ENCODE results near the gene SEMA6A. TPM values are rescaled to one million over a fixed set of nuclear protein-coding genes. Genes with fewer than 3 reads are reported as not detected.

The SEMA6A gene
- total RNA-seq, 1 experiment from 2014 or later = 406 TPM

GRCh38 chr5:116454417-116454927, 120.2 kb downstream of the SEMA6A start (continued):
- TF ChIP-seq ATF2 (CRISPR knock-in tag; IDR thresholded peaks at IDR 0.05; ENCODE audit: borderline replicate concordance, low read depth) (no peak), E2F1 (CRISPR knock-in tag; IDR thresholded peaks at IDR 0.05) (no peak), CDX4 (CRISPR knock-in tag; IDR thresholded peaks at IDR 0.05; ENCODE audit: borderline replicate concordance) (no peak)

GRCh38 chr5:116453988-116454411, 120.6 kb downstream of the SEMA6A start:
- POLR2A ChIA-PET = no interaction called here
- H3K4me3 Mint-ChIP-seq = no peak overlapping the region
- no peak for ATAC-seq
- H3K4me1 Mint-ChIP-seq = peaks cover 71% of the 10 kb centered on the region
- H3K27me3 Mint-ChIP-seq (ENCODE audit: low read depth) = no peaks in the 10 kb centered on the region
- no peaks in the 10 kb centered on the region for H3K9me3 Mint-ChIP-seq
- TF ChIP-seq CREM (CRISPR knock-in tag; IDR thresholded peaks at IDR 0.05) (no peak), MYBL2 (CRISPR knock-in tag; IDR thresholded peaks at IDR 0.05) (no peak), CREB1 (CRISPR knock-in tag; IDR thresholded peaks at IDR 0.05) (no peak), TEAD4 (CRISPR knock-in tag; IDR thresholded peaks at IDR 0.05) (no peak), MXD4 (CRISPR knock-in tag; IDR thresholded peaks at IDR 0.05; ENCODE audit: borderline replicate concordance) (no peak), ETV6 (CRISPR knock-in tag; IDR thresholded peaks at IDR 0.05) (no peak), ATF3 (CRISPR knock-in tag; conservative IDR thresholded peaks at IDR 0.05) (no peak), E2F4 (CRISPR knock-in tag; IDR thresholded peaks at IDR 0.05; ENCODE audit: borderline replicate concordance, low read depth) (no peak), MLX (CRISPR knock-in tag; IDR thresholded peaks at IDR 0.05) (no peak), GABPB1 (CRISPR knock-in tag; IDR thresholded peaks at IDR 0.05) (no peak)
- H3K27ac Mint-ChIP-seq = peak overlapping the region; percentile 11; the same call in 1 of the 2 replicates
- DNase-seq (ENCODE audit: low spot score) = no peak
- CTCF ChIA-PET = interaction anchor here (1.2 kb wide), 1 partner anchor 110 kb away, joined by 4 read pairs; no protein-coding TSS in a partner anchor
- peaks cover 52% of the 10 kb centered on the region for H3K36me3 Mint-ChIP-seq

- ChIA-PET POLR2A (no interaction called here), CTCF (interaction anchor here (1.2 kb wide), 1 partner anchor 109 kb away, joined by 4 read pairs; no protein-coding TSS in a partner anchor)
- no peak for DNase-seq (ENCODE audit: low spot score)
- Mint-ChIP-seq H3K27ac (0 out of 2 replicates have a peak overlapping the region, but pooled peaks have one; percentile 42), H3K9me3 (no peaks in the 10 kb centered on the region), H3K27me3 (ENCODE audit: low read depth) (no peaks in the 10 kb centered on the region), H3K36me3 (peaks cover 55% of the 10 kb centered on the region), H3K4me1 (peaks cover 80% of the 10 kb centered on the region), H3K4me3 (no peak overlapping the region)
- peak; percentile 11 for ATAC-seq
- TF ChIP-seq GTF2I (CRISPR knock-in tag; conservative IDR thresholded peaks at IDR 0.05) (no peak), ZNF317 (CRISPR knock-in tag; IDR thresholded peaks at IDR 0.05; ENCODE audit: borderline replicate concordance, low read depth) (no peak), FOXK1 (CRISPR knock-in tag; IDR thresholded peaks at IDR 0.05) (no peak), ATF6 (CRISPR knock-in tag; IDR thresholded peaks at IDR 0.05) (no peak), HMGXB4 (CRISPR knock-in tag; IDR thresholded peaks at IDR 0.05) (no peak), OVOL2 (CRISPR knock-in tag; IDR thresholded peaks at IDR 0.05; ENCODE audit: borderline replicate concordance) (no peak), NR1H2 (CRISPR knock-in tag; IDR thresholded peaks at IDR 0.05) (no peak), CDX4 (CRISPR knock-in tag; IDR thresholded peaks at IDR 0.05; ENCODE audit: borderline replicate concordance) (no peak), ATF1 (CRISPR knock-in tag; IDR thresholded peaks at IDR 0.05) (no peak), ZNF219 (CRISPR knock-in tag; IDR thresholded peaks at IDR 0.05; ENCODE audit: borderline replicate concordance) (no peak), MXD4 (CRISPR knock-in tag; IDR thresholded peaks at IDR 0.05; ENCODE audit: borderline replicate concordance) (no peak)
Measured at GRCh38 chr5:116452774-116453368, 121.8 kb downstream of the SEMA6A start.
